ENCODE data around the gene CACNA1A.

The CACNA1A gene

GRCh38 chr19:13255719-13256059 lies 250.6 kb downstream of the CACNA1A start:
- no peak overlapping the region for H3K4me3 ChIP-seq (ENCODE audit: low read length)
- TF ChIP-seq CTCF (conservative IDR thresholded peaks at IDR 0.05; ENCODE audit: low read length): no peak
- DNase-seq (ENCODE audit: low read depth): no peak

GRCh38 chr19:13255041-13255718 lies 251.1 kb downstream of the CACNA1A start:
- no peak for DNase-seq (ENCODE audit: low read depth)
- no peak overlapping the region for H3K4me3 ChIP-seq (ENCODE audit: low read length)
- no peak for TF ChIP-seq CTCF (conservative IDR thresholded peaks at IDR 0.05; ENCODE audit: low read length)

GRCh38 chr19:13252569-13253335 lies 253.5 kb downstream of the CACNA1A start:
- H3K4me3 ChIP-seq (ENCODE audit: low read length): no peak overlapping the region
- DNase-seq (ENCODE audit: low read depth): no peak
- TF ChIP-seq CTCF (conservative IDR thresholded peaks at IDR 0.05; ENCODE audit: low read length): no peak

GRCh38 chr19:13244920-13245319 lies 261.4 kb downstream of the CACNA1A start:
- no peak overlapping the region for H3K4me3 ChIP-seq (ENCODE audit: low read length)
- no peak for DNase-seq (ENCODE audit: low read depth)
- no peak for TF ChIP-seq CTCF (conservative IDR thresholded peaks at IDR 0.05; ENCODE audit: low read length)

- TF ChIP-seq CTCF (conservative IDR thresholded peaks at IDR 0.05; ENCODE audit: low read length): peak; percentile 14; the same call in 1 of the 2 replicates
- no peak overlapping the region for H3K4me3 ChIP-seq (ENCODE audit: low read length)
- DNase-seq (ENCODE audit: low read depth): no peak
Measured at GRCh38 chr19:13241231-13242104, 264.8 kb downstream of the CACNA1A start.

GRCh38 chr19:13240312-13241022 lies 265.8 kb downstream of the CACNA1A start:
- H3K4me3 ChIP-seq (ENCODE audit: low read length): no peak overlapping the region
- TF ChIP-seq CTCF (conservative IDR thresholded peaks at IDR 0.05; ENCODE audit: low read length): no peak
- DNase-seq (ENCODE audit: low read depth): no peak

All from AG10803 (cell line).